DOHH2 (cell line): ENCODE measurements around the gene SUDS3.

Experiments used
- CTCF ChIP-seq: fragments of 200-600 bp; sonication (generic); IDR thresholded peaks from one replicate; pipeline ENCODE4 v1.5.1; 2014; ENCODE audit warnings: antibody characterized with exemption, mild to moderate bottlenecking, low read depth, low read length; ENCODE audit not compliant: poor library complexity, severe bottlenecking
- EZH2phosphoT487 ChIP-seq: fragments of 200-600 bp; sonication (generic); IDR thresholded peaks from 2 replicates; pipeline ENCODE4 v1.6.1; 2017; ENCODE audit warnings: borderline replicate concordance, mild to moderate bottlenecking, antibody characterized with exemption, low read length, moderate library complexity, mixed read lengths

- TF ChIP-seq EZH2phosphoT487 (no peak), CTCF (no peak)
These were observed 62.7 kb downstream of the SUDS3 start for GRCh38 chr12:118439068-118439467.
